Neural cell (in vitro differentiated cells): Measurements from ENCODE around the gene ZNRF2. TPM values are rescaled to one million over a fixed set of nuclear protein-coding genes. Genes with fewer than 3 reads are reported as not detected.

Experiments
- H2AFZ ChIP-seq: fragments of 200-600, 300-800 bp; sonication (generic), shearing (Covaris generic); 2 replicates; pipeline ENCODE4 v1.6.0; 2014; ENCODE audit warnings: low read depth, mild to moderate bottlenecking, antibody characterized with exemption, low read length, moderate library complexity
- H3F3A ChIP-seq: fragments of 200-600 bp; shearing (Covaris generic); 2 replicates; pipeline ENCODE4 v1.6.1; 2016; ENCODE audit warnings: mild to moderate bottlenecking, moderate library complexity, mixed read lengths, antibody characterized with exemption, low read length; ENCODE audit not compliant: insufficient read depth, poor library complexity, severe bottlenecking
- H3K27ac ChIP-seq: fragments of 200-600, 300-800 bp; sonication (generic), shearing (Covaris generic); 2 replicates; pipeline ENCODE4 v1.5.1; 2014; ENCODE audit warnings: mild to moderate bottlenecking, low read length, moderate library complexity
- H3K27me3 ChIP-seq: fragments of 300-800, 200-600 bp; sonication (generic), shearing (Covaris generic); 2 replicates; pipeline ENCODE4 v1.6.0; 2014; ENCODE audit warnings: mild to moderate bottlenecking, low read depth, low read length, moderate library complexity; ENCODE audit not compliant: insufficient read depth
- H3K36me3 ChIP-seq: fragments of 300-800, 200-600 bp; sonication (generic), shearing (Covaris generic); 2 replicates; pipeline ENCODE4 v1.5.1; 2014; ENCODE audit warnings: mild to moderate bottlenecking, antibody characterized with exemption, low read length, moderate library complexity; ENCODE audit not compliant: insufficient read depth
- H3K4me2 ChIP-seq: fragments of 300-800, 200-600 bp; sonication (generic), shearing (Covaris generic); 2 replicates; pipeline ENCODE4 v1.6.0; 2014; ENCODE audit warnings: mild to moderate bottlenecking, low read length
- H3K4me3 ChIP-seq: fragments of 300-800, 200-600 bp; sonication (generic), shearing (Covaris generic); 2 replicates; pipeline ENCODE4 v1.5.1; 2014; ENCODE audit warnings: mild to moderate bottlenecking, low read length, moderate library complexity
- H3K79me2 ChIP-seq: fragments of 200-600 bp; shearing (Covaris generic); replicated peaks from 2 replicates; pipeline ENCODE4 v1.6.0; 2014; ENCODE audit warnings: mild to moderate bottlenecking, low read length, moderate library complexity; ENCODE audit not compliant: insufficient read depth
- H3K9ac ChIP-seq: fragments of 300-800, 200-600 bp; sonication (generic), shearing (Covaris generic); 2 replicates; pipeline ENCODE4 v1.6.1; 2016; ENCODE audit warnings: mild to moderate bottlenecking, low read length, mixed read lengths
- H3K9me2 ChIP-seq: fragments of 200-600 bp; shearing (Covaris generic); 2 replicates; pipeline ENCODE4 v1.6.1; 2016; ENCODE audit warnings: mild to moderate bottlenecking, low read length, mixed read lengths; ENCODE audit not compliant: insufficient read depth
- H3K9me3 ChIP-seq: fragments of 200-600, 300-800 bp; sonication (generic), shearing (Covaris generic); 2 replicates; pipeline ENCODE4 v1.6.1; 2016; ENCODE audit warnings: mild to moderate bottlenecking, mixed run types, low read length, moderate library complexity, mixed read lengths
- H4K20me1 ChIP-seq: fragments of 200-600 bp; shearing (Covaris generic); 2 replicates; pipeline ENCODE4 v1.6.1; 2016; ENCODE audit warnings: mild to moderate bottlenecking, mixed run types; ENCODE audit not compliant: insufficient read depth
- CTCF ChIP-seq: fragments of 450-650 bp; IDR thresholded peaks from 2 replicates; pipeline ENCODE4 v1.5.1; 2014; ENCODE audit warnings: antibody characterized with exemption, mild to moderate bottlenecking, moderate library complexity; ENCODE audit not compliant: poor library complexity, severe bottlenecking
- EP300 ChIP-seq: fragments of 450-650 bp; conservative IDR thresholded peaks from 2 replicates; pipeline ENCODE4 v1.6.1; 2014; ENCODE audit warnings: antibody characterized with exemption, mild to moderate bottlenecking, moderate library complexity; ENCODE audit not compliant: poor library complexity, severe bottlenecking
- EZH2 ChIP-seq: fragments of 200-600, 300-800 bp; shearing (Covaris generic), sonication (generic); IDR thresholded peaks from 2 replicates; pipeline ENCODE4 v1.6.1; 2014; ENCODE audit warnings: antibody characterized with exemption, low read length, borderline replicate concordance, mild to moderate bottlenecking; ENCODE audit not compliant: insufficient read depth, poor library complexity, severe bottlenecking
- MXI1 ChIP-seq: fragments of 450-650 bp; conservative IDR thresholded peaks from 2 replicates; pipeline ENCODE4 v1.6.1; 2014; ENCODE audit warnings: antibody characterized with exemption, mild to moderate bottlenecking; ENCODE audit not compliant: poor library complexity, severe bottlenecking
- POLR2AphosphoS5 ChIP-seq: IDR thresholded peaks from 2 replicates; pipeline ENCODE4 v1.6.1; 2012
- RAD21 ChIP-seq: fragments of 450-650 bp; conservative IDR thresholded peaks from 2 replicates; pipeline ENCODE4 v1.6.1; 2014; ENCODE audit warnings: antibody characterized with exemption, mild to moderate bottlenecking, moderate library complexity
- SMC3 ChIP-seq: fragments of 450-650 bp; conservative IDR thresholded peaks from 2 replicates; pipeline ENCODE4 v1.6.1; 2014; ENCODE audit warnings: antibody characterized with exemption, mild to moderate bottlenecking, moderate library complexity; ENCODE audit not compliant: poor library complexity
- TAF1 ChIP-seq: IDR thresholded peaks from 2 replicates; pipeline ENCODE4 v1.6.1; 2012; ENCODE audit warnings: low read depth
- polyA plus RNA-seq: library from polyadenylated mRNA; depleted of rRNA; stranded (reverse); fragments of >200 nt; gene quantifications from 2 replicates; pipeline ENCODE4 v1.2.3, GENCODE V29; 2014
- TF ChIP-seq, protein P1 (sequence below): IDR thresholded peaks from 2 replicates; pipeline ENCODE4 v1.6.1; 2012; ENCODE audit warnings: borderline replicate concordance

ZNRF2 gene
- polyA plus RNA-seq, 1 donor from 2014 or later, result 12.2 TPM

GRCh38 chr7:30367561-30367960, 83.2 kb downstream of the ZNRF2 start:
- no peaks in the 10 kb centered on the region for H3K27me3 ChIP-seq
- TF ChIP-seq TAF1, result no peak
- TF ChIP-seq SMC3, result no peak
- TF ChIP-seq, protein P1, sequence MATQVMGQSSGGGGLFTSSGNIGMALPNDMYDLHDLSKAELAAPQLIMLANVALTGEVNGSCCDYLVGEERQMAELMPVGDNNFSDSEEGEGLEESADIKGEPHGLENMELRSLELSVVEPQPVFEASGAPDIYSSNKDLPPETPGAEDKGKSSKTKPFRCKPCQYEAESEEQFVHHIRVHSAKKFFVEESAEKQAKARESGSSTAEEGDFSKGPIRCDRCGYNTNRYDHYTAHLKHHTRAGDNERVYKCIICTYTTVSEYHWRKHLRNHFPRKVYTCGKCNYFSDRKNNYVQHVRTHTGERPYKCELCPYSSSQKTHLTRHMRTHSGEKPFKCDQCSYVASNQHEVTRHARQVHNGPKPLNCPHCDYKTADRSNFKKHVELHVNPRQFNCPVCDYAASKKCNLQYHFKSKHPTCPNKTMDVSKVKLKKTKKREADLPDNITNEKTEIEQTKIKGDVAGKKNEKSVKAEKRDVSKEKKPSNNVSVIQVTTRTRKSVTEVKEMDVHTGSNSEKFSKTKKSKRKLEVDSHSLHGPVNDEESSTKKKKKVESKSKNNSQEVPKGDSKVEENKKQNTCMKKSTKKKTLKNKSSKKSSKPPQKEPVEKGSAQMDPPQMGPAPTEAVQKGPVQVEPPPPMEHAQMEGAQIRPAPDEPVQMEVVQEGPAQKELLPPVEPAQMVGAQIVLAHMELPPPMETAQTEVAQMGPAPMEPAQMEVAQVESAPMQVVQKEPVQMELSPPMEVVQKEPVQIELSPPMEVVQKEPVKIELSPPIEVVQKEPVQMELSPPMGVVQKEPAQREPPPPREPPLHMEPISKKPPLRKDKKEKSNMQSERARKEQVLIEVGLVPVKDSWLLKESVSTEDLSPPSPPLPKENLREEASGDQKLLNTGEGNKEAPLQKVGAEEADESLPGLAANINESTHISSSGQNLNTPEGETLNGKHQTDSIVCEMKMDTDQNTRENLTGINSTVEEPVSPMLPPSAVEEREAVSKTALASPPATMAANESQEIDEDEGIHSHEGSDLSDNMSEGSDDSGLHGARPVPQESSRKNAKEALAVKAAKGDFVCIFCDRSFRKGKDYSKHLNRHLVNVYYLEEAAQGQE, result no peak
- no peak overlapping the region for H3K9ac ChIP-seq
- no peaks in the 10 kb centered on the region for H3F3A ChIP-seq
- H3K27ac ChIP-seq, result no peak overlapping the region
- H3K4me3 ChIP-seq, result no peak overlapping the region
- no peaks in the 10 kb centered on the region for H4K20me1 ChIP-seq
- H3K79me2 ChIP-seq, result no peaks in the 10 kb centered on the region
- H3K4me2 ChIP-seq, result no peak overlapping the region
- no peaks in the 10 kb centered on the region for H3K9me3 ChIP-seq
- H3K36me3 ChIP-seq, result no peaks in the 10 kb centered on the region
- no peak overlapping the region for H2AFZ ChIP-seq
- H3K9me2 ChIP-seq, result no peaks in the 10 kb centered on the region

DNA sequence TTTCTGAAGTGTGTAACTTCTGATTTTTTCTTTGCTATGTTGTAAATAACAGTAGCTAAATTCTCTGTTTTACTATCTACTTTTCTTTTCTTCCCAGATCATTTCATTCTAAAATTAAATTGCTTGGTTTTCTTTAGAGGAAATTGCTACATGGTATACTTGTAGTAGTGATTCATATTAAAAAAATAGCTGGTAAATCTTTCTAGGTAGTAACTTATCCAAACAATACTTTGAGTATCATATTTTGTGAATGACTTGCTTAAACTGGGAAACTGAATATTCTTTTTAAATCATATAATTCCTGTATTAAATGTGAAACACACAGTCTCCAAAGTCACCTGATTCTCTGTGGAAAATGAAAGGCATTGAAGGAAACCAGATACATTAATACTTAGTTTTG, 85.5 kb downstream of the ZNRF2 start:
- Histone ChIP-seq H3K27me3 (no peaks in the 10 kb centered on the region), H4K20me1 (no peaks in the 10 kb centered on the region), H3K9me2 (no peaks in the 10 kb centered on the region), H3K9ac (no peak overlapping the region), H3F3A (no peaks in the 10 kb centered on the region), H3K79me2 (no peaks in the 10 kb centered on the region), H3K4me3 (no peak overlapping the region), H3K36me3 (no peaks in the 10 kb centered on the region), H3K4me2 (no peak overlapping the region), H3K9me3 (no peaks in the 10 kb centered on the region), H3K27ac (no peak overlapping the region), H2AFZ (no peak overlapping the region)
- no peak for TF ChIP-seq MXI1
- TF ChIP-seq RAD21, result no peak
- TF ChIP-seq CTCF, result no peak
- TF ChIP-seq SMC3, result no peak
- TF ChIP-seq EZH2, result no peak
- TF ChIP-seq TAF1, result no peak
- TF ChIP-seq EP300, result no peak
- TF ChIP-seq, protein P1, result no peak
- TF ChIP-seq POLR2AphosphoS5, result no peak
